Neural cell (in vitro differentiated cells): ENCODE measurements around the gene ADAMTS19. TPM values are rescaled to one million over a fixed set of nuclear protein-coding genes. Genes with fewer than 3 reads are reported as not detected.

Source experiments
- H2AFZ ChIP-seq: fragments of 200-600, 300-800 bp; sonication (generic), shearing (Covaris generic); 2 replicates; pipeline ENCODE4 v1.6.0; 2014; ENCODE audit warnings: low read depth, mild to moderate bottlenecking, antibody characterized with exemption, low read length, moderate library complexity
- H3F3A ChIP-seq: fragments of 200-600 bp; shearing (Covaris generic); 2 replicates; pipeline ENCODE4 v1.6.1; 2016; ENCODE audit warnings: mild to moderate bottlenecking, moderate library complexity, mixed read lengths, antibody characterized with exemption, low read length; ENCODE audit not compliant: insufficient read depth, poor library complexity, severe bottlenecking
- H3K27ac ChIP-seq: fragments of 200-600, 300-800 bp; sonication (generic), shearing (Covaris generic); 2 replicates; pipeline ENCODE4 v1.5.1; 2014; ENCODE audit warnings: mild to moderate bottlenecking, low read length, moderate library complexity
- H3K27me3 ChIP-seq: fragments of 300-800, 200-600 bp; sonication (generic), shearing (Covaris generic); 2 replicates; pipeline ENCODE4 v1.6.0; 2014; ENCODE audit warnings: mild to moderate bottlenecking, low read depth, low read length, moderate library complexity; ENCODE audit not compliant: insufficient read depth
- H3K36me3 ChIP-seq: fragments of 300-800, 200-600 bp; sonication (generic), shearing (Covaris generic); 2 replicates; pipeline ENCODE4 v1.5.1; 2014; ENCODE audit warnings: mild to moderate bottlenecking, antibody characterized with exemption, low read length, moderate library complexity; ENCODE audit not compliant: insufficient read depth
- H3K4me2 ChIP-seq: fragments of 300-800, 200-600 bp; sonication (generic), shearing (Covaris generic); 2 replicates; pipeline ENCODE4 v1.6.0; 2014; ENCODE audit warnings: mild to moderate bottlenecking, low read length
- H3K4me3 ChIP-seq: fragments of 300-800, 200-600 bp; sonication (generic), shearing (Covaris generic); 2 replicates; pipeline ENCODE4 v1.5.1; 2014; ENCODE audit warnings: mild to moderate bottlenecking, low read length, moderate library complexity
- H3K79me2 ChIP-seq: fragments of 200-600 bp; shearing (Covaris generic); replicated peaks from 2 replicates; pipeline ENCODE4 v1.6.0; 2014; ENCODE audit warnings: mild to moderate bottlenecking, low read length, moderate library complexity; ENCODE audit not compliant: insufficient read depth
- H3K9ac ChIP-seq: fragments of 300-800, 200-600 bp; sonication (generic), shearing (Covaris generic); 2 replicates; pipeline ENCODE4 v1.6.1; 2016; ENCODE audit warnings: mild to moderate bottlenecking, low read length, mixed read lengths
- H3K9me2 ChIP-seq: fragments of 200-600 bp; shearing (Covaris generic); 2 replicates; pipeline ENCODE4 v1.6.1; 2016; ENCODE audit warnings: mild to moderate bottlenecking, low read length, mixed read lengths; ENCODE audit not compliant: insufficient read depth
- H3K9me3 ChIP-seq: fragments of 200-600, 300-800 bp; sonication (generic), shearing (Covaris generic); 2 replicates; pipeline ENCODE4 v1.6.1; 2016; ENCODE audit warnings: mild to moderate bottlenecking, mixed run types, low read length, moderate library complexity, mixed read lengths
- H4K20me1 ChIP-seq: fragments of 200-600 bp; shearing (Covaris generic); 2 replicates; pipeline ENCODE4 v1.6.1; 2016; ENCODE audit warnings: mild to moderate bottlenecking, mixed run types; ENCODE audit not compliant: insufficient read depth
- CTCF ChIP-seq: fragments of 450-650 bp; IDR thresholded peaks from 2 replicates; pipeline ENCODE4 v1.5.1; 2014; ENCODE audit warnings: antibody characterized with exemption, mild to moderate bottlenecking, moderate library complexity; ENCODE audit not compliant: poor library complexity, severe bottlenecking
- EP300 ChIP-seq: fragments of 450-650 bp; conservative IDR thresholded peaks from 2 replicates; pipeline ENCODE4 v1.6.1; 2014; ENCODE audit warnings: antibody characterized with exemption, mild to moderate bottlenecking, moderate library complexity; ENCODE audit not compliant: poor library complexity, severe bottlenecking
- EZH2 ChIP-seq: fragments of 200-600, 300-800 bp; shearing (Covaris generic), sonication (generic); IDR thresholded peaks from 2 replicates; pipeline ENCODE4 v1.6.1; 2014; ENCODE audit warnings: antibody characterized with exemption, low read length, borderline replicate concordance, mild to moderate bottlenecking; ENCODE audit not compliant: insufficient read depth, poor library complexity, severe bottlenecking
- MXI1 ChIP-seq: fragments of 450-650 bp; conservative IDR thresholded peaks from 2 replicates; pipeline ENCODE4 v1.6.1; 2014; ENCODE audit warnings: antibody characterized with exemption, mild to moderate bottlenecking; ENCODE audit not compliant: poor library complexity, severe bottlenecking
- POLR2AphosphoS5 ChIP-seq: IDR thresholded peaks from 2 replicates; pipeline ENCODE4 v1.6.1; 2012
- RAD21 ChIP-seq: fragments of 450-650 bp; conservative IDR thresholded peaks from 2 replicates; pipeline ENCODE4 v1.6.1; 2014; ENCODE audit warnings: antibody characterized with exemption, mild to moderate bottlenecking, moderate library complexity
- REST ChIP-seq: IDR thresholded peaks from 2 replicates; pipeline ENCODE4 v1.6.1; 2012; ENCODE audit warnings: borderline replicate concordance
- SMC3 ChIP-seq: fragments of 450-650 bp; conservative IDR thresholded peaks from 2 replicates; pipeline ENCODE4 v1.6.1; 2014; ENCODE audit warnings: antibody characterized with exemption, mild to moderate bottlenecking, moderate library complexity; ENCODE audit not compliant: poor library complexity
- TAF1 ChIP-seq: IDR thresholded peaks from 2 replicates; pipeline ENCODE4 v1.6.1; 2012; ENCODE audit warnings: low read depth
- polyA plus RNA-seq: library from polyadenylated mRNA; depleted of rRNA; stranded (reverse); fragments of >200 nt; gene quantifications from 2 replicates; pipeline ENCODE4 v1.2.3, GENCODE V29; 2014

Gene ADAMTS19
- polyA plus RNA-seq, 1 donor from 2014 or later, result 0.12 TPM

GRCh38 chr5:129541648-129542251 is 81.7 kb downstream of the ADAMTS19 start:
- no peak for TF ChIP-seq EP300
- no peak for TF ChIP-seq RAD21
- TF ChIP-seq SMC3, result no peak
- no peak for TF ChIP-seq REST
- TF ChIP-seq CTCF, result peak; percentile 22
- no peak for TF ChIP-seq POLR2AphosphoS5
- no peak for TF ChIP-seq TAF1
- TF ChIP-seq MXI1, result no peak
- no peak for TF ChIP-seq EZH2
- no peaks in the 10 kb centered on the region for H3K79me2 ChIP-seq
- no peak overlapping the region for H2AFZ ChIP-seq
- no peak overlapping the region for H3K4me2 ChIP-seq
- H3K27me3 ChIP-seq, result no peaks in the 10 kb centered on the region
- H3K36me3 ChIP-seq, result no peaks in the 10 kb centered on the region
- H3K9me3 ChIP-seq, result no peaks in the 10 kb centered on the region
- H3K27ac ChIP-seq, result no peak overlapping the region
- H3K4me3 ChIP-seq, result no peak overlapping the region
- no peaks in the 10 kb centered on the region for H3K9me2 ChIP-seq
- H3K9ac ChIP-seq, result no peak overlapping the region
- H3F3A ChIP-seq, result no peaks in the 10 kb centered on the region
- H4K20me1 ChIP-seq, result no peaks in the 10 kb centered on the region

GRCh38 chr5:129547137-129547536 is 87.0 kb downstream of the ADAMTS19 start:
- Histone ChIP-seq H3K79me2 (no peaks in the 10 kb centered on the region), H3K9me2 (no peaks in the 10 kb centered on the region), H4K20me1 (no peaks in the 10 kb centered on the region), H3K27ac (no peak overlapping the region), H3F3A (no peaks in the 10 kb centered on the region), H2AFZ (no peak overlapping the region), H3K9me3 (no peaks in the 10 kb centered on the region), H3K4me3 (no peak overlapping the region), H3K27me3 (no peaks in the 10 kb centered on the region), H3K9ac (no peak overlapping the region), H3K4me2 (no peak overlapping the region), H3K36me3 (no peaks in the 10 kb centered on the region)
- TF ChIP-seq EZH2, result no peak
- no peak for TF ChIP-seq EP300
- TF ChIP-seq CTCF, result no peak
- TF ChIP-seq RAD21, result no peak
- no peak for TF ChIP-seq REST
- TF ChIP-seq POLR2AphosphoS5, result no peak
- TF ChIP-seq MXI1, result no peak
